SK-N-SH (cell line): Measurements from ENCODE around the gene HNRNPL. TPM values are rescaled to one million over a fixed set of nuclear protein-coding genes. Genes with fewer than 3 reads are reported as not detected.

Experiments used
- CTCF ChIA-PET: fragments of 300-600, 350-600 bp; formaldehyde crosslinking; extraction: SDS; loops from one replicate; lab custom pipeline; 2021; lab: Yijun Ruan, JAX
- POLR2A ChIA-PET: fragments of 350-600 bp; sonication (Branson Sonifier 250); formaldehyde crosslinking; extraction: SDS; loops from one replicate; lab custom pipeline; 2020; ENCODE audit warnings: antibody characterized with exemption, inconsistent platforms; lab: Yijun Ruan, JAX
- DNase-seq: peaks from one replicate; pipeline ENCODE4 v3.0.0; 2012
- H2AFZ ChIP-seq: fragments of 200-600 bp; sonication (generic); 2 replicates; pipeline ENCODE4 v1.8.1; 2016; ENCODE audit warnings: antibody characterized with exemption, mild to moderate bottlenecking, low read depth
- H3F3A ChIP-seq: fragments of 200-600 bp; sonication (generic); replicated peaks from 2 replicates; pipeline ENCODE3; 2016; ENCODE audit warnings: antibody characterized with exemption, mild to moderate bottlenecking; ENCODE audit not compliant: insufficient read depth
- H3K27ac ChIP-seq, 2 experiments: fragments of 200-500 bp in 1 of 2; fragments of 200-600 bp in 1 of 2; sonication (Bioruptor generic) in 1 of 2; sonication (generic), shearing (Covaris generic) in 1 of 2; 2 replicates each; pipeline versions ENCODE4 v1.5.1 to v1.6.1; 2014 to 2016; ENCODE audit warnings: low read depth in 2 of 2, inconsistent platforms in 1 of 2, low read length in 1 of 2, mild to moderate bottlenecking in 1 of 2, mixed read lengths in 1 of 2
- H3K27me3 ChIP-seq: fragments of 200-600 bp; sonication (generic), shearing (Covaris generic); 2 replicates; pipeline ENCODE4 v1.6.1; 2016; ENCODE audit warnings: mixed run types; ENCODE audit not compliant: insufficient read depth
- H3K36me3 ChIP-seq, 2 experiments: fragments of 200-500 bp in 1 of 2; fragments of 200-600 bp in 1 of 2; sonication (Bioruptor generic) in 1 of 2; sonication (generic) in 1 of 2; replicated peaks in 1 of 2; 2 replicates each; pipeline versions ENCODE3 to v1.5.1; 2014 to 2016; ENCODE audit warnings: low read length in 1 of 2, mild to moderate bottlenecking in 1 of 2; ENCODE audit not compliant: insufficient read depth in 2 of 2, control insufficient read depth in 1 of 2
- H3K4me1 ChIP-seq, 2 experiments: fragments of 200-500 bp in 1 of 2; fragments of 200-600 bp in 1 of 2; sonication (Bioruptor generic) in 1 of 2; sonication (generic), shearing (Covaris generic) in 1 of 2; 2 replicates each; pipeline versions ENCODE4 v1.5.1 to v1.6.1; 2014 to 2016; ENCODE audit warnings: low read depth in 1 of 2, low read length in 1 of 2, mixed run types in 1 of 2; ENCODE audit not compliant: insufficient read depth in 2 of 2, control insufficient read depth in 1 of 2
- H3K4me2 ChIP-seq: fragments of 200-600 bp; sonication (generic), shearing (Covaris generic); 2 replicates; pipeline ENCODE4 v1.6.1; 2017; ENCODE audit warnings: mixed run types
- H3K4me3 ChIP-seq, 2 experiments: fragments of 200-500 bp in 1 of 2; fragments of 200-600 bp in 1 of 2; sonication (Bioruptor generic) in 1 of 2; sonication (generic), shearing (Covaris generic) in 1 of 2; 2 replicates each; pipeline versions ENCODE4 v1.5.1 to v1.8.1; 2014 to 2016; ENCODE audit warnings: low read depth in 2 of 2, inconsistent platforms in 1 of 2, low read length in 1 of 2, mild to moderate bottlenecking in 1 of 2, mixed read lengths in 1 of 2, moderate library complexity in 1 of 2
- H3K79me2 ChIP-seq: fragments of 200-600 bp; sonication (generic); 2 replicates; pipeline ENCODE4 v1.8.1; 2017; ENCODE audit warnings: mild to moderate bottlenecking; ENCODE audit not compliant: insufficient read depth
- H3K9ac ChIP-seq: fragments of 200-600 bp; sonication (generic); 2 replicates; pipeline ENCODE4 v1.6.1; 2017; ENCODE audit warnings: mixed run types
- H3K9me2 ChIP-seq: fragments of 200-600 bp; sonication (generic); 2 replicates; pipeline ENCODE4 v1.6.1; 2017; ENCODE audit warnings: mixed run types
- H3K9me3 ChIP-seq: fragments of 200-600 bp; sonication (generic); 2 replicates; pipeline ENCODE4 v1.6.1; 2017; ENCODE audit warnings: mixed run types, mild to moderate bottlenecking, moderate library complexity
- H4K20me1 ChIP-seq: fragments of 200-600 bp; sonication (generic); 2 replicates; pipeline ENCODE4 v1.6.1; 2017; ENCODE audit warnings: mild to moderate bottlenecking, mixed run types; ENCODE audit not compliant: insufficient read depth
- CHD2 ChIP-seq: fragments of 150-350 bp; IDR thresholded peaks from 2 replicates; pipeline ENCODE4 v1.6.1; 2018; ENCODE audit warnings: low read length; ENCODE audit not compliant: partially characterized antibody
- EP300 ChIP-seq, 2 experiments: IDR thresholded peaks; 2 replicates each; pipeline versions ENCODE4 v1.4.0 to v1.6.1; 2012; ENCODE audit warnings: borderline replicate concordance in 1 of 2, low read depth in 1 of 2, low read length in 1 of 2
- FOSL2 ChIP-seq: IDR thresholded peaks from 2 replicates; pipeline ENCODE4 v1.4.0; 2012; ENCODE audit warnings: low read depth, mild to moderate bottlenecking, moderate library complexity, borderline replicate concordance
- FOXJ3 ChIP-seq: sonication (generic); formaldehyde crosslinking; IDR thresholded peaks from 2 replicates; pipeline ENCODE4 v1.5.1; 2020; ENCODE audit warnings: mild to moderate bottlenecking, missing genetic modification reagents
- GABPA ChIP-seq: IDR thresholded peaks from 2 replicates; pipeline ENCODE4 v1.4.0; 2012; ENCODE audit warnings: low read depth, mild to moderate bottlenecking
- GATA2 ChIP-seq: sonication (generic); formaldehyde crosslinking; IDR thresholded peaks from 2 replicates; pipeline ENCODE4 v1.5.0; 2020; ENCODE audit warnings: mild to moderate bottlenecking, missing genetic modification reagents
- MXI1 ChIP-seq: IDR thresholded peaks from 2 replicates; pipeline ENCODE4 v1.6.1; 2012; ENCODE audit warnings: mild to moderate bottlenecking, low read depth, low read length, improper control_type of control experiment
- NFIC ChIP-seq: IDR thresholded peaks from 2 replicates; pipeline ENCODE4 v1.4.0; 2012; ENCODE audit warnings: borderline replicate concordance
- RCOR1 ChIP-seq: fragments of 150-350 bp; IDR thresholded peaks from 2 replicates; pipeline ENCODE4 v1.6.1; 2017; ENCODE audit warnings: antibody characterized with exemption, low read length
- RFX5 ChIP-seq: IDR thresholded peaks from 2 replicates; pipeline ENCODE4 v1.6.1; 2012; ENCODE audit warnings: mild to moderate bottlenecking, improper control_type of control experiment, low read length
- RXRA ChIP-seq: IDR thresholded peaks from 2 replicates; pipeline ENCODE4 v1.4.0; 2012; ENCODE audit warnings: low read depth, mild to moderate bottlenecking, borderline replicate concordance
- SIN3A ChIP-seq: IDR thresholded peaks from 2 replicates; pipeline ENCODE4 v1.6.1; 2012; ENCODE audit warnings: low read depth, mild to moderate bottlenecking, low read length, moderate library complexity, borderline replicate concordance
- TAF1 ChIP-seq: IDR thresholded peaks from 2 replicates; pipeline ENCODE4 v1.6.1; 2012; ENCODE audit warnings: low read depth, mild to moderate bottlenecking, low read length, moderate library complexity, borderline replicate concordance
- TCF12 ChIP-seq: IDR thresholded peaks from 2 replicates; pipeline ENCODE4 v1.4.0; 2012
- WGBS: methylation state at CpG from one replicate; pipeline ENCODE4 v1.1.6; 2017; ENCODE audit warnings: low lambda C conversion rate; 5-methylcytosine and 5-hydroxymethylcytosine counted together
- polyA plus RNA-seq, 3 experiments: library from polyadenylated mRNA; depleted of rRNA; stranded (reverse); fragments of >200 nt; gene quantifications; 2 replicates each; pipeline ENCODE4 v1.2.3, GENCODE V29; 2012
- TF ChIP-seq, protein P1 (sequence below): IDR thresholded peaks from 2 replicates; pipeline ENCODE4; 2012
- TF ChIP-seq, protein P2 (sequence below): fragments of 200-600 bp; sonication (generic); IDR thresholded peaks from 2 replicates; pipeline ENCODE4 v1.6.1; 2017; ENCODE audit warnings: antibody characterized with exemption, mild to moderate bottlenecking, moderate library complexity
- TF ChIP-seq, protein P3 (sequence below): IDR thresholded peaks from 2 replicates; pipeline ENCODE4 v1.4.0; 2012; ENCODE audit warnings: low read depth, borderline replicate concordance
- TF ChIP-seq, protein P4 (sequence below): IDR thresholded peaks from 2 replicates; pipeline ENCODE4 v1.4.0; 2012; ENCODE audit warnings: low read depth
- TF ChIP-seq, protein P5 (sequence below): IDR thresholded peaks from 2 replicates; pipeline ENCODE4 v1.6.1; 2012; ENCODE audit warnings: mild to moderate bottlenecking, low read depth, low read length, moderate library complexity

Gene HNRNPL
- polyA plus RNA-seq, 1 of the 3 experiments (the other 2 are of a cell fraction): 280 TPM

DNA sequence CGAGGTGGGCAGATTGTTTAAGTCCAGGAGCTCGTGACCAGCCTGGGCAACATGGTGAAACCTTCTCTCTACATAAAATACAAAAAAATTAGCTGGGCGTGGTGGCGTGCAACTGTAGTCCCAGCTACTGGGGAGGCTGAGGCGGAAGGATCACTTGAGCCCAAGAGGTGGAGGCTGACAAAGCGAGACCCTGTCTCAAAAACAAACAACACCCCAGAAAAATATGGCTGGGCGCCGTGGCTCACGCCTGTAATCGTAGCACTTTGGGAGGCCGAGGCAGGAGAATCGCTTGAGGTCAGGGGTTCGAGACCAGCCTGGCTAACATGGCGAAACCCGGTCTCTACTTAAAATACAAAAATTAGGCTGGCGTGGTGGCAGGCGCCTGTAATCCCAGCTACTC, 3.4 kb upstream of the HNRNPL start:
- WGBS: 84% methylated on average over 17 of the region's 17 CpGs
- peak overlapping the region; percentile 91 to 95; a peak in 3 of 4 replicates for H3K27ac ChIP-seq
- peak overlapping the region; percentile 64 to 87; a peak in 3 of 4 replicates for H3K4me3 ChIP-seq
- peak overlapping the region; percentile 97 for H2AFZ ChIP-seq
- H3F3A ChIP-seq: peaks cover 20% of the 10 kb centered on the region
- CTCF ChIA-PET: interaction anchor here (1.3 to 3.3 kb wide), 2 partner anchors 16 to 34 kb away, joined by 7 to 15 read pairs; no protein-coding TSS in a partner anchor
- H3K27me3 ChIP-seq: no peaks in the 10 kb centered on the region
- DNase-seq: no peak
- peaks cover 8 to 18% of the 10 kb centered on the region in 2 experiments; a peak in 1 of 4 replicates for H3K4me1 ChIP-seq
- H3K9me2 ChIP-seq: no peaks in the 10 kb centered on the region
- no peaks in the 10 kb centered on the region for H3K9me3 ChIP-seq
- peaks cover 17% of the 10 kb centered on the region for H3K79me2 ChIP-seq
- H4K20me1 ChIP-seq: peaks cover 10% of the 10 kb centered on the region
- H3K9ac ChIP-seq: peak overlapping the region; percentile 97; the same call in 1 of the 2 replicates
- TF ChIP-seq CHD2 (no peak), FOXJ3 (CRISPR knock-in tag) (no peak), NFIC (no peak), FOSL2 (no peak), EP300 (IDR thresholded peaks at IDR 0.05; ENCODE audit: borderline replicate concordance in 1 of 2, low read depth in 1 of 2, low read length in 1 of 2) (no peak), GABPA (no peak), SIN3A (no peak), RCOR1 (no peak), RFX5 (no peak), MXI1 (no peak), TAF1 (no peak), GATA2 (CRISPR knock-in tag) (no peak), TCF12 (no peak), RXRA (no peak)
- TF ChIP-seq, protein P1, sequence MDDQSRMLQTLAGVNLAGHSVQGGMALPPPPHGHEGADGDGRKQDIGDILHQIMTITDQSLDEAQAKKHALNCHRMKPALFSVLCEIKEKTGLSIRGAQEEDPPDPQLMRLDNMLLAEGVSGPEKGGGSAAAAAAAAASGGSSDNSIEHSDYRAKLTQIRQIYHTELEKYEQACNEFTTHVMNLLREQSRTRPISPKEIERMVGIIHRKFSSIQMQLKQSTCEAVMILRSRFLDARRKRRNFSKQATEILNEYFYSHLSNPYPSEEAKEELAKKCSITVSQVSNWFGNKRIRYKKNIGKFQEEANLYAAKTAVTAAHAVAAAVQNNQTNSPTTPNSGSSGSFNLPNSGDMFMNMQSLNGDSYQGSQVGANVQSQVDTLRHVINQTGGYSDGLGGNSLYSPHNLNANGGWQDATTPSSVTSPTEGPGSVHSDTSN: no peak
- TF ChIP-seq, protein P2, sequence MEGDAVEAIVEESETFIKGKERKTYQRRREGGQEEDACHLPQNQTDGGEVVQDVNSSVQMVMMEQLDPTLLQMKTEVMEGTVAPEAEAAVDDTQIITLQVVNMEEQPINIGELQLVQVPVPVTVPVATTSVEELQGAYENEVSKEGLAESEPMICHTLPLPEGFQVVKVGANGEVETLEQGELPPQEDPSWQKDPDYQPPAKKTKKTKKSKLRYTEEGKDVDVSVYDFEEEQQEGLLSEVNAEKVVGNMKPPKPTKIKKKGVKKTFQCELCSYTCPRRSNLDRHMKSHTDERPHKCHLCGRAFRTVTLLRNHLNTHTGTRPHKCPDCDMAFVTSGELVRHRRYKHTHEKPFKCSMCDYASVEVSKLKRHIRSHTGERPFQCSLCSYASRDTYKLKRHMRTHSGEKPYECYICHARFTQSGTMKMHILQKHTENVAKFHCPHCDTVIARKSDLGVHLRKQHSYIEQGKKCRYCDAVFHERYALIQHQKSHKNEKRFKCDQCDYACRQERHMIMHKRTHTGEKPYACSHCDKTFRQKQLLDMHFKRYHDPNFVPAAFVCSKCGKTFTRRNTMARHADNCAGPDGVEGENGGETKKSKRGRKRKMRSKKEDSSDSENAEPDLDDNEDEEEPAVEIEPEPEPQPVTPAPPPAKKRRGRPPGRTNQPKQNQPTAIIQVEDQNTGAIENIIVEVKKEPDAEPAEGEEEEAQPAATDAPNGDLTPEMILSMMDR: no peak
- TF ChIP-seq, protein P3, sequence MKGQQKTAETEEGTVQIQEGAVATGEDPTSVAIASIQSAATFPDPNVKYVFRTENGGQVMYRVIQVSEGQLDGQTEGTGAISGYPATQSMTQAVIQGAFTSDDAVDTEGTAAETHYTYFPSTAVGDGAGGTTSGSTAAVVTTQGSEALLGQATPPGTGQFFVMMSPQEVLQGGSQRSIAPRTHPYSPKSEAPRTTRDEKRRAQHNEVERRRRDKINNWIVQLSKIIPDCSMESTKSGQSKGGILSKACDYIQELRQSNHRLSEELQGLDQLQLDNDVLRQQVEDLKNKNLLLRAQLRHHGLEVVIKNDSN: no peak
- TF ChIP-seq, protein P4, sequence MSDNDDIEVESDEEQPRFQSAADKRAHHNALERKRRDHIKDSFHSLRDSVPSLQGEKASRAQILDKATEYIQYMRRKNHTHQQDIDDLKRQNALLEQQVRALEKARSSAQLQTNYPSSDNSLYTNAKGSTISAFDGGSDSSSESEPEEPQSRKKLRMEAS: no peak
- TF ChIP-seq, protein P5, sequence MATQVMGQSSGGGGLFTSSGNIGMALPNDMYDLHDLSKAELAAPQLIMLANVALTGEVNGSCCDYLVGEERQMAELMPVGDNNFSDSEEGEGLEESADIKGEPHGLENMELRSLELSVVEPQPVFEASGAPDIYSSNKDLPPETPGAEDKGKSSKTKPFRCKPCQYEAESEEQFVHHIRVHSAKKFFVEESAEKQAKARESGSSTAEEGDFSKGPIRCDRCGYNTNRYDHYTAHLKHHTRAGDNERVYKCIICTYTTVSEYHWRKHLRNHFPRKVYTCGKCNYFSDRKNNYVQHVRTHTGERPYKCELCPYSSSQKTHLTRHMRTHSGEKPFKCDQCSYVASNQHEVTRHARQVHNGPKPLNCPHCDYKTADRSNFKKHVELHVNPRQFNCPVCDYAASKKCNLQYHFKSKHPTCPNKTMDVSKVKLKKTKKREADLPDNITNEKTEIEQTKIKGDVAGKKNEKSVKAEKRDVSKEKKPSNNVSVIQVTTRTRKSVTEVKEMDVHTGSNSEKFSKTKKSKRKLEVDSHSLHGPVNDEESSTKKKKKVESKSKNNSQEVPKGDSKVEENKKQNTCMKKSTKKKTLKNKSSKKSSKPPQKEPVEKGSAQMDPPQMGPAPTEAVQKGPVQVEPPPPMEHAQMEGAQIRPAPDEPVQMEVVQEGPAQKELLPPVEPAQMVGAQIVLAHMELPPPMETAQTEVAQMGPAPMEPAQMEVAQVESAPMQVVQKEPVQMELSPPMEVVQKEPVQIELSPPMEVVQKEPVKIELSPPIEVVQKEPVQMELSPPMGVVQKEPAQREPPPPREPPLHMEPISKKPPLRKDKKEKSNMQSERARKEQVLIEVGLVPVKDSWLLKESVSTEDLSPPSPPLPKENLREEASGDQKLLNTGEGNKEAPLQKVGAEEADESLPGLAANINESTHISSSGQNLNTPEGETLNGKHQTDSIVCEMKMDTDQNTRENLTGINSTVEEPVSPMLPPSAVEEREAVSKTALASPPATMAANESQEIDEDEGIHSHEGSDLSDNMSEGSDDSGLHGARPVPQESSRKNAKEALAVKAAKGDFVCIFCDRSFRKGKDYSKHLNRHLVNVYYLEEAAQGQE: no peak
- TF ChIP-seq, all 33 proteins: peak for 0
- peaks cover 0 to 2% of the 10 kb centered on the region in 2 experiments for H3K36me3 ChIP-seq
- H3K4me2 ChIP-seq: peak overlapping the region; percentile 98
- POLR2A ChIA-PET: no interaction called here
